HepG2 (cell line): ENCODE measurements around the gene CATSPERD. TPM values are rescaled to one million over a fixed set of nuclear protein-coding genes. Genes with fewer than 3 reads are reported as not detected.

ENCODE experiments used
- CEBPG ChIP-seq: IDR thresholded peaks from 2 replicates; pipeline ENCODE4 v1.6.1; 2016
- CENPX ChIP-seq: sonication (generic); formaldehyde crosslinking; IDR thresholded peaks from 2 replicates; pipeline ENCODE4 v1.9.0; 2021; ENCODE audit warnings: mild to moderate bottlenecking, missing genetic modification reagents, moderate library complexity
- HOXA9 ChIP-seq: sonication (generic); formaldehyde crosslinking; IDR thresholded peaks from 2 replicates; pipeline ENCODE4 v1.8.1; 2022; ENCODE audit warnings: missing genetic modification reagents, mild to moderate bottlenecking, moderate library complexity, borderline replicate concordance
- NR2F6 ChIP-seq, 2 experiments: IDR thresholded peaks; 2 replicates each; pipeline ENCODE4 v1.6.1; 2016; ENCODE audit warnings: antibody characterized with exemption in 1 of 2, mild to moderate bottlenecking in 1 of 2
- PAWR ChIP-seq: sonication (generic); formaldehyde crosslinking; IDR thresholded peaks from 2 replicates; pipeline ENCODE4 v1.4.0; 2020; ENCODE audit warnings: missing genetic modification reagents, mild to moderate bottlenecking, borderline replicate concordance
- RFX5 ChIP-seq: IDR thresholded peaks from 2 replicates; pipeline ENCODE4 v1.6.1; 2011; ENCODE audit warnings: low read depth, low read length, improper control_type of control experiment
- SIN3B ChIP-seq: fragments of 150-350 bp; IDR thresholded peaks from 2 replicates; pipeline ENCODE4 v1.6.1; 2014; ENCODE audit warnings: low read length
- ZBTB39 ChIP-seq: sonication (generic); formaldehyde crosslinking; IDR thresholded peaks from 2 replicates; pipeline ENCODE4 v1.5.0; 2020; ENCODE audit warnings: missing genetic modification reagents
- ZSCAN25 ChIP-seq: sonication (generic); formaldehyde crosslinking; IDR thresholded peaks from 2 replicates; pipeline ENCODE4 v1.8.0; 2022; ENCODE audit warnings: mild to moderate bottlenecking, missing genetic modification reagents
- polyA plus RNA-seq, 8 experiments: library from polyadenylated mRNA; depleted of rRNA in 3 of 8; stranded (reverse) in 7 of 8; unstranded in 1 of 8; fragments of >200 nt; fragmentation: Illumina TruSeq in 4 of 8; extraction: Trizol in 4 of 8; gene quantifications; 2 replicates each; pipeline versions ENCODE4 v1.2.1 to v1.2.3, GENCODE V29; 2011 to 2016; ENCODE audit warnings: low read depth in 4 of 8, missing spikeins in 1 of 8, mixed read lengths in 1 of 8; ENCODE audit not compliant: insufficient read depth in 1 of 8
- total RNA-seq, 5 experiments: library from RNA; depleted of rRNA; stranded (reverse); fragments of >200 nt; fragmentation: Illumina TruSeq; extraction: Trizol; gene quantifications; 2 replicates each; pipeline ENCODE4 v1.2.3, GENCODE V29; 2016; ENCODE audit warnings: low read depth in 1 of 5
- TF ChIP-seq, protein P1 (sequence below), 2 experiments: sonication (generic) in 1 of 2; formaldehyde crosslinking in 1 of 2; IDR thresholded peaks; 2 replicates each; pipeline versions ENCODE4 v1.4.0 to v1.6.1; 2016 to 2020; ENCODE audit warnings: borderline replicate concordance in 1 of 2, low read depth in 1 of 2, mild to moderate bottlenecking in 1 of 2, missing genetic modification reagents in 1 of 2
- TF ChIP-seq, protein P2 (sequence below): sonication (generic); formaldehyde crosslinking; IDR thresholded peaks from 2 replicates; pipeline ENCODE4 v1.4.0; 2020; ENCODE audit warnings: missing genetic modification reagents, mild to moderate bottlenecking, borderline replicate concordance
- TF ChIP-seq, protein P3 (sequence below): sonication (generic); formaldehyde crosslinking; IDR thresholded peaks from 2 replicates; pipeline ENCODE4 v1.4.0; 2020; ENCODE audit warnings: missing genetic modification reagents
- TF ChIP-seq, protein P4 (sequence below): sonication (generic); formaldehyde crosslinking; IDR thresholded peaks from 2 replicates; pipeline ENCODE4 v1.8.0; 2022; ENCODE audit warnings: mild to moderate bottlenecking, missing genetic modification reagents, moderate library complexity

Gene CATSPERD
- total and polyA plus RNA-seq, 2 of the 13 experiments (the other 11 are each of a cell fraction or from before 2014, with no cell fraction given): 0.04 TPM; not detected in 1

GRCh38 chr19:5767949-5768348 is 47.5 kb downstream of the CATSPERD start (continued):
- no peak for TF ChIP-seq HOXA9 (CRISPR knock-in tag)
- no peak for TF ChIP-seq CENPX (CRISPR knock-in tag)
- TF ChIP-seq, protein P1, sequence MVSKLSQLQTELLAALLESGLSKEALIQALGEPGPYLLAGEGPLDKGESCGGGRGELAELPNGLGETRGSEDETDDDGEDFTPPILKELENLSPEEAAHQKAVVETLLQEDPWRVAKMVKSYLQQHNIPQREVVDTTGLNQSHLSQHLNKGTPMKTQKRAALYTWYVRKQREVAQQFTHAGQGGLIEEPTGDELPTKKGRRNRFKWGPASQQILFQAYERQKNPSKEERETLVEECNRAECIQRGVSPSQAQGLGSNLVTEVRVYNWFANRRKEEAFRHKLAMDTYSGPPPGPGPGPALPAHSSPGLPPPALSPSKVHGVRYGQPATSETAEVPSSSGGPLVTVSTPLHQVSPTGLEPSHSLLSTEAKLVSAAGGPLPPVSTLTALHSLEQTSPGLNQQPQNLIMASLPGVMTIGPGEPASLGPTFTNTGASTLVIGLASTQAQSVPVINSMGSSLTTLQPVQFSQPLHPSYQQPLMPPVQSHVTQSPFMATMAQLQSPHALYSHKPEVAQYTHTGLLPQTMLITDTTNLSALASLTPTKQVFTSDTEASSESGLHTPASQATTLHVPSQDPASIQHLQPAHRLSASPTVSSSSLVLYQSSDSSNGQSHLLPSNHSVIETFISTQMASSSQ (IDR thresholded peaks at IDR 0.05; ENCODE audit: low read depth): no peak
- TF ChIP-seq, protein P1 (CRISPR knock-in tag; IDR thresholded peaks at IDR 0.05; ENCODE audit: borderline replicate concordance): no peak
- TF ChIP-seq, protein P2, sequence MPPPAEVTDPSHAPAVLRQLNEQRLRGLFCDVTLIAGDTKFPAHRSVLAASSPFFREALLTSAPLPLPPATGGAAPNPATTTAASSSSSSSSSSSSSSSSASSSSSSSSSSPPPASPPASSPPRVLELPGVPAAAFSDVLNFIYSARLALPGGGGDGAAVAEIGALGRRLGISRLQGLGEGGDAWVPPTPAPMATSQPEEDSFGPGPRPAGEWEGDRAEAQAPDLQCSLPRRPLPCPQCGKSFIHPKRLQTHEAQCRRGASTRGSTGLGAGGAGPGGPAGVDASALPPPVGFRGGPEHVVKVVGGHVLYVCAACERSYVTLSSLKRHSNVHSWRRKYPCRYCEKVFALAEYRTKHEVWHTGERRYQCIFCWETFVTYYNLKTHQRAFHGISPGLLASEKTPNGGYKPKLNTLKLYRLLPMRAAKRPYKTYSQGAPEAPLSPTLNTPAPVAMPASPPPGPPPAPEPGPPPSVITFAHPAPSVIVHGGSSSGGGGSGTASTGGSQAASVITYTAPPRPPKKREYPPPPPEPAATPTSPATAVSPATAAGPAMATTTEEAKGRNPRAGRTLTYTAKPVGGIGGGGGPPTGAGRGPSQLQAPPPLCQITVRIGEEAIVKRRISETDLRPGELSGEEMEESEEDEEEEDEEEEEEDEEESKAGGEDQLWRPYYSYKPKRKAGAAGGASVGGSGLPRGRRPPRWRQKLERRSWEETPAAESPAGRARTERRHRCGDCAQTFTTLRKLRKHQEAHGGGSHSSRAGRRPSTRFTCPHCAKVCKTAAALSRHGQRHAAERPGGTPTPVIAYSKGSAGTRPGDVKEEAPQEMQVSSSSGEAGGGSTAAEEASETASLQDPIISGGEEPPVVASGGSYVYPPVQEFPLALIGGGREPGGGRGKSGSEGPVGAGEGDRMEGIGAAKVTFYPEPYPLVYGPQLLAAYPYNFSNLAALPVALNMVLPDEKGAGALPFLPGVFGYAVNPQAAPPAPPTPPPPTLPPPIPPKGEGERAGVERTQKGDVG (CRISPR knock-in tag): no peak
- TF ChIP-seq RFX5: 0 out of 2 replicates have a peak, but pooled peaks have one; percentile 37
- TF ChIP-seq ZSCAN25: no peak
- TF ChIP-seq ZBTB39: no peak
- no peak for TF ChIP-seq PAWR (CRISPR knock-in tag)
- TF ChIP-seq, protein P3, sequence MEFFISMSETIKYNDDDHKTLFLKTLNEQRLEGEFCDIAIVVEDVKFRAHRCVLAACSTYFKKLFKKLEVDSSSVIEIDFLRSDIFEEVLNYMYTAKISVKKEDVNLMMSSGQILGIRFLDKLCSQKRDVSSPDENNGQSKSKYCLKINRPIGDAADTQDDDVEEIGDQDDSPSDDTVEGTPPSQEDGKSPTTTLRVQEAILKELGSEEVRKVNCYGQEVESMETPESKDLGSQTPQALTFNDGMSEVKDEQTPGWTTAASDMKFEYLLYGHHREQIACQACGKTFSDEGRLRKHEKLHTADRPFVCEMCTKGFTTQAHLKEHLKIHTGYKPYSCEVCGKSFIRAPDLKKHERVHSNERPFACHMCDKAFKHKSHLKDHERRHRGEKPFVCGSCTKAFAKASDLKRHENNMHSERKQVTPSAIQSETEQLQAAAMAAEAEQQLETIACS (CRISPR knock-in tag): no peak
- TF ChIP-seq CEBPG (CRISPR knock-in tag): peak; percentile 79
- TF ChIP-seq SIN3B: no peak
- TF ChIP-seq NR2F6 (IDR thresholded peaks at IDR 0.05): no peak
- peak; percentile 44; the same call in 1 of the 2 replicates for TF ChIP-seq NR2F6 (CRISPR knock-in tag; IDR thresholded peaks at IDR 0.05)
- TF ChIP-seq, protein P4, sequence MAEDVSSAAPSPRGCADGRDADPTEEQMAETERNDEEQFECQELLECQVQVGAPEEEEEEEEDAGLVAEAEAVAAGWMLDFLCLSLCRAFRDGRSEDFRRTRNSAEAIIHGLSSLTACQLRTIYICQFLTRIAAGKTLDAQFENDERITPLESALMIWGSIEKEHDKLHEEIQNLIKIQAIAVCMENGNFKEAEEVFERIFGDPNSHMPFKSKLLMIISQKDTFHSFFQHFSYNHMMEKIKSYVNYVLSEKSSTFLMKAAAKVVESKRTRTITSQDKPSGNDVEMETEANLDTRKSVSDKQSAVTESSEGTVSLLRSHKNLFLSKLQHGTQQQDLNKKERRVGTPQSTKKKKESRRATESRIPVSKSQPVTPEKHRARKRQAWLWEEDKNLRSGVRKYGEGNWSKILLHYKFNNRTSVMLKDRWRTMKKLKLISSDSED: no peak
